ENCODE data around the gene LNPEP.

DNA sequence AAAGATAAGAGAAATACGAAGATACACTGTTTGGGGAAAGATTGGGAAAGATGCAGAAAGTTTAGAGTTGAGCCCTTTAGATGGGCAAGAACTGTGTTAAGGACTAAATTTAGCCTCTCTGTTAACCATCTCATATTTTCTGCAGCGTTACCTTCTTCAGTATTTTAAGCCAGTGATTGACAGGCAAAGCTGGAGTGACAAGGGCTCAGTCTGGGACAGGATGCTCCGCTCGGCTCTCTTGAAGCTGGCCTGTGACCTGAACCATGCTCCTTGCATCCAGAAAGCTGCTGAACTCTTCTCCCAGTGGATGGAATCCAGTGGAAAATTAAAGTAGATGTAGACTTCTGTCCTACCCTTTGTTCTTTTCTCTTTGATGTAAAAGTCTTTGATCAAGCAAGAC is 26.4 kb upstream of the LNPEP start:
- TF ChIP-seq, protein P1, sequence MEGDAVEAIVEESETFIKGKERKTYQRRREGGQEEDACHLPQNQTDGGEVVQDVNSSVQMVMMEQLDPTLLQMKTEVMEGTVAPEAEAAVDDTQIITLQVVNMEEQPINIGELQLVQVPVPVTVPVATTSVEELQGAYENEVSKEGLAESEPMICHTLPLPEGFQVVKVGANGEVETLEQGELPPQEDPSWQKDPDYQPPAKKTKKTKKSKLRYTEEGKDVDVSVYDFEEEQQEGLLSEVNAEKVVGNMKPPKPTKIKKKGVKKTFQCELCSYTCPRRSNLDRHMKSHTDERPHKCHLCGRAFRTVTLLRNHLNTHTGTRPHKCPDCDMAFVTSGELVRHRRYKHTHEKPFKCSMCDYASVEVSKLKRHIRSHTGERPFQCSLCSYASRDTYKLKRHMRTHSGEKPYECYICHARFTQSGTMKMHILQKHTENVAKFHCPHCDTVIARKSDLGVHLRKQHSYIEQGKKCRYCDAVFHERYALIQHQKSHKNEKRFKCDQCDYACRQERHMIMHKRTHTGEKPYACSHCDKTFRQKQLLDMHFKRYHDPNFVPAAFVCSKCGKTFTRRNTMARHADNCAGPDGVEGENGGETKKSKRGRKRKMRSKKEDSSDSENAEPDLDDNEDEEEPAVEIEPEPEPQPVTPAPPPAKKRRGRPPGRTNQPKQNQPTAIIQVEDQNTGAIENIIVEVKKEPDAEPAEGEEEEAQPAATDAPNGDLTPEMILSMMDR (conservative IDR thresholded peaks at IDR 0.05; ENCODE audit: low read length): no peak
- no peak for TF ChIP-seq EZH2phosphoT487 (IDR thresholded peaks at IDR 0.05; ENCODE audit: borderline replicate concordance, low read depth, low read length)

Data from OCI-LY7 (cell line).